Vagina (tissue), 2 donors: ENCODE results near the gene FBLIM1.

Source experiments
- POLR2A ChIP-seq, 2 donors: fragments of 450-650 bp; IDR thresholded peaks; one replicate each; pipeline ENCODE4 v1.6.1; 2017; ENCODE audit warnings: antibody characterized with exemption in 2 of 2, mild to moderate bottlenecking in 2 of 2, moderate library complexity in 2 of 2
- POLR2AphosphoS5 ChIP-seq, 2 donors: sonication (generic); formaldehyde crosslinking; IDR thresholded peaks; one replicate each; pipeline ENCODE4 v1.9.0; 2017; ENCODE audit warnings: antibody characterized with exemption in 2 of 2, mild to moderate bottlenecking in 2 of 2, low read depth in 1 of 2; ENCODE audit not compliant: insufficient read depth in 1 of 2
- TF ChIP-seq, protein P1 (sequence below), 3 experiments: fragments of 450-650 bp in 2 of 3; fragments of 200-600 bp in 1 of 3; sonication (generic) in 1 of 3; IDR thresholded peaks; one replicate each; pipeline ENCODE4 v1.5.1; 2017 to 2019; ENCODE audit warnings: antibody characterized with exemption in 3 of 3, mild to moderate bottlenecking in 2 of 3, moderate library complexity in 2 of 3

DNA sequence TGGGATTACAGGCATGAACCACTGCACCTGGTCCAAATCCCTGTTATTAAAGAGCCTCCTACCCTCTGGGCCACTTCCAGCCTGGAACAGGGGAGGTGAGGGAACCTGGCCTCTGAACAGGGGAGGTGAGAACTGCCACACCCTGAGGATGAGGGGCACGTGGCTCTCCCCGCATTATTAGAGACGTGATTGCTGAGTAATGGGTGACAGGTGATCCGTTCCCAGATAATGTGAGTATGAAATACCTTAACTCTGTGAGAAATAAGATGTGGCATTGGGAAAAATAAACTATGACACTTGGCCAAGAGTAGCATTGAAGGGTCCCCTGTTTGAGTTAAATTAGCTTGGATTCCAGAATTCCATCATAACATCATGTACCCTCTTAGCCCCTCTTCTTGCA, 36.2 kb upstream of the FBLIM1 start:
- TF ChIP-seq POLR2AphosphoS5 (IDR thresholded peaks at IDR 0.05; ENCODE audit: insufficient read depth in 1 of 2, low read depth in 1 of 2) (no peak), POLR2A (IDR thresholded peaks at IDR 0.05) (no peak)
- TF ChIP-seq, protein P1, sequence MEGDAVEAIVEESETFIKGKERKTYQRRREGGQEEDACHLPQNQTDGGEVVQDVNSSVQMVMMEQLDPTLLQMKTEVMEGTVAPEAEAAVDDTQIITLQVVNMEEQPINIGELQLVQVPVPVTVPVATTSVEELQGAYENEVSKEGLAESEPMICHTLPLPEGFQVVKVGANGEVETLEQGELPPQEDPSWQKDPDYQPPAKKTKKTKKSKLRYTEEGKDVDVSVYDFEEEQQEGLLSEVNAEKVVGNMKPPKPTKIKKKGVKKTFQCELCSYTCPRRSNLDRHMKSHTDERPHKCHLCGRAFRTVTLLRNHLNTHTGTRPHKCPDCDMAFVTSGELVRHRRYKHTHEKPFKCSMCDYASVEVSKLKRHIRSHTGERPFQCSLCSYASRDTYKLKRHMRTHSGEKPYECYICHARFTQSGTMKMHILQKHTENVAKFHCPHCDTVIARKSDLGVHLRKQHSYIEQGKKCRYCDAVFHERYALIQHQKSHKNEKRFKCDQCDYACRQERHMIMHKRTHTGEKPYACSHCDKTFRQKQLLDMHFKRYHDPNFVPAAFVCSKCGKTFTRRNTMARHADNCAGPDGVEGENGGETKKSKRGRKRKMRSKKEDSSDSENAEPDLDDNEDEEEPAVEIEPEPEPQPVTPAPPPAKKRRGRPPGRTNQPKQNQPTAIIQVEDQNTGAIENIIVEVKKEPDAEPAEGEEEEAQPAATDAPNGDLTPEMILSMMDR (IDR thresholded peaks at IDR 0.05): no peak
